ENCODE data around the gene NCEH1.
"Not testable (repeated sequence)": the region's sequence is repeated elsewhere in the genome, so short reads cannot be mapped to it uniquely, and the experiment has no call there.

Gene NCEH1

GRCh38 chr3:172705170-172705569 lies 5.7 kb downstream of the NCEH1 start:
- Histone ChIP-seq H3K4me3 (ENCODE audit: low read length) (no peak overlapping the region), H3K9me3 (ENCODE audit: insufficient read depth, low read depth, low read length) (no peaks in the 10 kb centered on the region), H3K4me1 (ENCODE audit: insufficient read depth, low read length) (peaks cover 3% of the 10 kb centered on the region; the same call in 1 of the 2 replicates), H3K36me3 (ENCODE audit: insufficient read depth, low read depth, low read length) (no peaks in the 10 kb centered on the region), H3K27ac (ENCODE audit: low read length) (no peak overlapping the region), H3K27me3 (ENCODE audit: insufficient read depth, low read length) (peaks cover 10% of the 10 kb centered on the region), H3K9ac (ENCODE audit: low read depth, low read length) (no peak overlapping the region)

GRCh38 chr3:172704001-172704400 lies 6.9 kb downstream of the NCEH1 start:
- Histone ChIP-seq H3K4me1 (ENCODE audit: insufficient read depth, low read length) (no peaks in the 10 kb centered on the region), H3K36me3 (ENCODE audit: insufficient read depth, low read depth, low read length) (no peaks in the 10 kb centered on the region), H3K27me3 (ENCODE audit: insufficient read depth, low read length) (no peaks in the 10 kb centered on the region), H3K27ac (ENCODE audit: low read length) (no peak overlapping the region), H3K9ac (ENCODE audit: low read depth, low read length) (no peak overlapping the region), H3K4me3 (ENCODE audit: low read length) (no peak overlapping the region), H3K9me3 (ENCODE audit: insufficient read depth, low read depth, low read length) (no peaks in the 10 kb centered on the region)

GRCh38 chr3:172702731-172703130 lies 8.1 kb downstream of the NCEH1 start:
- not testable (repeated sequence) for H3K27me3 ChIP-seq (ENCODE audit: insufficient read depth, low read length); H3K36me3 ChIP-seq (ENCODE audit: insufficient read depth, low read depth, low read length); H3K4me3 ChIP-seq (ENCODE audit: low read length); H3K9ac ChIP-seq (ENCODE audit: low read depth, low read length); H3K4me1 ChIP-seq (ENCODE audit: insufficient read depth, low read length); H3K27ac ChIP-seq (ENCODE audit: low read length); H3K9me3 ChIP-seq (ENCODE audit: insufficient read depth, low read depth, low read length)

GRCh38 chr3:172702256-172702655 lies 8.6 kb downstream of the NCEH1 start:
- H3K9ac ChIP-seq (ENCODE audit: low read depth, low read length): no peak overlapping the region
- H3K4me3 ChIP-seq (ENCODE audit: low read length): no peak overlapping the region
- H3K4me1 ChIP-seq (ENCODE audit: insufficient read depth, low read length): peaks cover 4% of the 10 kb centered on the region; the same call in 1 of the 2 replicates
- no peaks in the 10 kb centered on the region for H3K36me3 ChIP-seq (ENCODE audit: insufficient read depth, low read depth, low read length)
- H3K9me3 ChIP-seq (ENCODE audit: insufficient read depth, low read depth, low read length): no peaks in the 10 kb centered on the region
- no peaks in the 10 kb centered on the region for H3K27me3 ChIP-seq (ENCODE audit: insufficient read depth, low read length)
- H3K27ac ChIP-seq (ENCODE audit: low read length): no peak overlapping the region

- no peaks in the 10 kb centered on the region for H3K36me3 ChIP-seq (ENCODE audit: insufficient read depth, low read depth, low read length)
- no peak overlapping the region for H3K27ac ChIP-seq (ENCODE audit: low read length)
- H3K4me1 ChIP-seq (ENCODE audit: insufficient read depth, low read length): peaks cover 4% of the 10 kb centered on the region; the same call in 1 of the 2 replicates
- H3K27me3 ChIP-seq (ENCODE audit: insufficient read depth, low read length): no peaks in the 10 kb centered on the region
- no peak overlapping the region for H3K4me3 ChIP-seq (ENCODE audit: low read length)
- H3K9me3 ChIP-seq (ENCODE audit: insufficient read depth, low read depth, low read length): no peaks in the 10 kb centered on the region
- no peak overlapping the region for H3K9ac ChIP-seq (ENCODE audit: low read depth, low read length)
Measured at GRCh38 chr3:172701751-172702150, 9.1 kb downstream of the NCEH1 start.

- no peak overlapping the region for H3K4me3 ChIP-seq (ENCODE audit: low read length)
- no peak overlapping the region for H3K9ac ChIP-seq (ENCODE audit: low read depth, low read length)
- H3K27ac ChIP-seq (ENCODE audit: low read length): no peak overlapping the region
- H3K36me3 ChIP-seq (ENCODE audit: insufficient read depth, low read depth, low read length): no peaks in the 10 kb centered on the region
- no peaks in the 10 kb centered on the region for H3K27me3 ChIP-seq (ENCODE audit: insufficient read depth, low read length)
- peaks cover 4% of the 10 kb centered on the region; the same call in 1 of the 2 replicates for H3K4me1 ChIP-seq (ENCODE audit: insufficient read depth, low read length)
- no peaks in the 10 kb centered on the region for H3K9me3 ChIP-seq (ENCODE audit: insufficient read depth, low read depth, low read length)
Measured at GRCh38 chr3:172700936-172701455, 9.9 kb downstream of the NCEH1 start.

GRCh38 chr3:172700256-172700655 lies 10.6 kb downstream of the NCEH1 start:
- no peak overlapping the region for H3K9ac ChIP-seq (ENCODE audit: low read depth, low read length)
- H3K27me3 ChIP-seq (ENCODE audit: insufficient read depth, low read length): no peaks in the 10 kb centered on the region

GRCh38 chr3:172699031-172699430 lies 11.8 kb downstream of the NCEH1 start:
- Histone ChIP-seq H3K27ac (ENCODE audit: low read length) (no peak overlapping the region), H3K9me3 (ENCODE audit: insufficient read depth, low read depth, low read length) (no peaks in the 10 kb centered on the region), H3K9ac (ENCODE audit: low read depth, low read length) (no peak overlapping the region), H3K27me3 (ENCODE audit: insufficient read depth, low read length) (no peaks in the 10 kb centered on the region), H3K36me3 (ENCODE audit: insufficient read depth, low read depth, low read length) (no peaks in the 10 kb centered on the region), H3K4me3 (ENCODE audit: low read length) (no peak overlapping the region), H3K4me1 (ENCODE audit: insufficient read depth, low read length) (peaks cover 4% of the 10 kb centered on the region; the same call in 1 of the 2 replicates)

More at GRCh38 chr3:172700256-172700655, 10.6 kb downstream of the NCEH1 start:
- Histone ChIP-seq H3K27ac (ENCODE audit: low read length) (no peak overlapping the region), H3K36me3 (ENCODE audit: insufficient read depth, low read depth, low read length) (no peaks in the 10 kb centered on the region), H3K4me3 (ENCODE audit: low read length) (no peak overlapping the region), H3K9me3 (ENCODE audit: insufficient read depth, low read depth, low read length) (no peaks in the 10 kb centered on the region), H3K4me1 (ENCODE audit: insufficient read depth, low read length) (peaks cover 4% of the 10 kb centered on the region; the same call in 1 of the 2 replicates)

- no peak overlapping the region for H3K27ac ChIP-seq (ENCODE audit: low read length)
- H3K4me3 ChIP-seq (ENCODE audit: low read length): no peak overlapping the region
- no peaks in the 10 kb centered on the region for H3K36me3 ChIP-seq (ENCODE audit: insufficient read depth, low read depth, low read length)
- H3K27me3 ChIP-seq (ENCODE audit: insufficient read depth, low read length): no peaks in the 10 kb centered on the region
- H3K9me3 ChIP-seq (ENCODE audit: insufficient read depth, low read depth, low read length): no peaks in the 10 kb centered on the region
- no peak overlapping the region for H3K9ac ChIP-seq (ENCODE audit: low read depth, low read length)
- H3K4me1 ChIP-seq (ENCODE audit: insufficient read depth, low read length): peaks cover 4% of the 10 kb centered on the region; the same call in 1 of the 2 replicates
Measured at GRCh38 chr3:172698631-172699030, 12.2 kb downstream of the NCEH1 start.

GRCh38 chr3:172697558-172697957 lies 13.3 kb downstream of the NCEH1 start:
- no peaks in the 10 kb centered on the region for H3K27me3 ChIP-seq (ENCODE audit: insufficient read depth, low read length)
- H3K36me3 ChIP-seq (ENCODE audit: insufficient read depth, low read depth, low read length): no peaks in the 10 kb centered on the region
- H3K9ac ChIP-seq (ENCODE audit: low read depth, low read length): no peak overlapping the region
- H3K27ac ChIP-seq (ENCODE audit: low read length): no peak overlapping the region
- no peak overlapping the region for H3K4me3 ChIP-seq (ENCODE audit: low read length)
- no peaks in the 10 kb centered on the region for H3K9me3 ChIP-seq (ENCODE audit: insufficient read depth, low read depth, low read length)
- peaks cover 11% of the 10 kb centered on the region for H3K4me1 ChIP-seq (ENCODE audit: insufficient read depth, low read length)

GRCh38 chr3:172696357-172696756 lies 14.5 kb downstream of the NCEH1 start:
- H3K36me3 ChIP-seq (ENCODE audit: insufficient read depth, low read depth, low read length): no peaks in the 10 kb centered on the region
- H3K27me3 ChIP-seq (ENCODE audit: insufficient read depth, low read length): no peaks in the 10 kb centered on the region
- no peak overlapping the region for H3K27ac ChIP-seq (ENCODE audit: low read length)
- peaks cover 11% of the 10 kb centered on the region for H3K4me1 ChIP-seq (ENCODE audit: insufficient read depth, low read length)
- no peak overlapping the region for H3K9ac ChIP-seq (ENCODE audit: low read depth, low read length)
- H3K4me3 ChIP-seq (ENCODE audit: low read length): no peak overlapping the region
- H3K9me3 ChIP-seq (ENCODE audit: insufficient read depth, low read depth, low read length): no peaks in the 10 kb centered on the region

- H3K27ac ChIP-seq (ENCODE audit: low read length): no peak overlapping the region
- peaks cover 11% of the 10 kb centered on the region for H3K4me1 ChIP-seq (ENCODE audit: insufficient read depth, low read length)
- no peak overlapping the region for H3K4me3 ChIP-seq (ENCODE audit: low read length)
- no peak overlapping the region for H3K9ac ChIP-seq (ENCODE audit: low read depth, low read length)
- H3K27me3 ChIP-seq (ENCODE audit: insufficient read depth, low read length): no peaks in the 10 kb centered on the region
- no peaks in the 10 kb centered on the region for H3K9me3 ChIP-seq (ENCODE audit: insufficient read depth, low read depth, low read length)
- no peaks in the 10 kb centered on the region for H3K36me3 ChIP-seq (ENCODE audit: insufficient read depth, low read depth, low read length)
Measured at GRCh38 chr3:172694573-172695246, 16.2 kb downstream of the NCEH1 start.
